Stimulated activated CD8-positive, alpha-beta memory T cell treated with anti-CD3 and anti-CD28 coated beads, Interleukin-2, amount 100 ng/mL, for 48 hours (primary cell): ENCODE results near the gene RUNX2.

Experiments used
- DNase-seq, 2 donors: peaks; one replicate each; pipeline ENCODE4 v3.0.0-alpha.2; 2020; ENCODE audit warnings: low read depth in 2 of 2

Gene RUNX2

DNA sequence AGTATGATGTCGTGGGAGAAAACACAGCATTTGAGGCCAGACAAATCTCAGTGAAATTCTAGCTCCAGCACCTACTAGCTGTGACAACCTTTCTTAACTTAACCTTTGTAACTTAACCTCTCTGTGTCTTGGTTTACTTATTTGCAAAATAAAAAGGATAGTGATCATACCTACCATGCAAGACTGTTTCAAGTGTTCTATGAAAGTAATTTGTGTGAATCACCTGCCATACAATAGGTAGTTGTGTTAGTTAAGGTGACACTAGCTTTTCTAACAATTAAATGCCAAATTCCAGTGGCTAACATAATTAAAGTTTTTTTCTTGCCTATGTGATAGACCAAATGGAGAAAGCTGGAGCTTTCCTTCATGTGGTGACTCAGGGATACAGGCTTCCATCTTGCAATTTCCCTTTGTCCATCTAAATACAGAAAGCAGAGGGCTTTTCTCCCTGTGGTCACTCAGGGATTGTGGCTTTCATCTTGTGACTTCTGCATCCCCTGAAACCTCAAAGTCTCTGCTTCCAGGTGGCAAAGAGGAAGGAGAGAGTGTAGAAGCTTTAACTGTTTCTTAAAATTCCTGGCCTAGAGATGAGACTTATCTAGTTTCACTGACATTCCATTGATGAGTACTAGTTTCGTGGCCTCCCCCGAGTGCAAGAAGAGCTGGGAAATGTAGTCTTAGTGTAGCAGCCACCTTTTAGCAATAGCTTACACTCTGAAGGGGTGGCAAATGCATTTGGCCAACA, 376.1 kb downstream of the RUNX2 start:
- no peak for DNase-seq

DNA sequence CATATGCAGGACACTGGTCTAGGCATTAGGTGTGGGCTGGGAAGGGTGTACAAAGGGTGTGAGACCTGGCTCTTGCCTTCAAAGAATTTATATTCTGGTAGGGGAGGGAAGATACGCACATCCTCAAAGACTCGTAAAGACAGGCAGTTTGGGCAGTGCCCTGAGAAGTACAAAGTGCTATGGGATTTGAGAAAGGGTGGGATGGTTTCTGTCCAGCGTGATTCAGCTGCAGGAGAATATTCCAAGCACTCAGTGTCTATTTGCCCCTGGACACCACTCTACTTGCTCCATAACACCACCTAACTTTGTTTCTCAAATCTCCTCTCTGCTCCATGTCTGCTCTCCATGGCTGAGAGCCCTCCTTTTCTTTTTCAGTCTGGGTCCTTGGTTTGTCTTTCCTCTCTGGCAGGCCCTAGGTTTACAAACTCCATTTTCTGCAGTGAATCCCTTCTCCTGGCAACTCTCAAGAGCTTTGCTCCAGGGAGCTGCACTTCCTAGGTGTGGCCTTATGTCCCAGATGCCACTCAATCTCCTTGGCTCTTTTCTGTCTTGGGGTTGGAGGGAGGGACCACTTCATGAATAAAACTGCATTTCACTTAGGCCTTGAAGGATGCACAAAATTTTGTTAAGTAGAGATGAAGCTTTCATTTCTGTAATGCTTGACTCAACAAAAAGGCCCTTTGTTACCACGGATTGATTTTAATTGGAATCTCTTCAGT, 377.2 kb downstream of the RUNX2 start:
- DNase-seq, result no peak

DNA sequence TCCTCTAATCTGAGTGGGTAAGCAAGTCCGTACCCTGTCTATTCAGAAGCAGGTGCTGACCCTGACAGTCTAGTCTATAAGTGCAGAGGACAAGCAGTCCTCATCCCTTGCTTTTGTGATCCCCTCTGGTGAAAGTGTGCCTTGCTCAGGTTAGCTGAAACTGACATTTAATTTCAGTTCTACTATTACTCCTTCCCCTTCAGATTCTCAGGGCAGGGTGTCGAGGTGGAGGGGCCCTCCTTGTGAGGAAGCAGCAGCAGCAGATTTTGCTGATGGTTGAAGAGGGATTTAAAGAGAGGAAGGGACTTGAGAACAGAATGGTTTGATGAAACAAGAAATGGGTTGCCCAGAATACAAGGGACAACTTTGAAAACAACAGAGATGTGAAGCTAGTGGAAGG, 378.2 kb downstream of the RUNX2 start:
- DNase-seq, result no peak

DNA sequence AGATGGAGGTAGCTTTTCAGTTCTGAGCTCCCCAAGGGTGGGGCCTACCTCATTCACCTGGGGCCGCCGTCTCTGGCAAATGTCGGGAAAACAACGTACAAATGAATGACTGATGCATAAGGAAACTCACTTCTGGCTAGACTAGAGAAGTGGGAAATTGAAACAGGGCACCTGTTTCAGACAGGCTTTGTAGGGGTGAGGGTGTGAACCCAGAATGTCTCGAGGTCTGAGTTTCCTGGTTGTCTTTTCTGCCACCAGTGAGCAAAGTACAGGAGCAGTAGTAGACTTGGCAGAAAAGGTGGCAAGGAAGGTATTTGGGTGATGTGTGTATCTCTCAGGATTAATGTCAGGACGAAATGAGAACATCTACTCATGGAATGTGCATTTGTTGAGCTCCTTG, 379.0 kb downstream of the RUNX2 start:
- DNase-seq, result no peak

DNA sequence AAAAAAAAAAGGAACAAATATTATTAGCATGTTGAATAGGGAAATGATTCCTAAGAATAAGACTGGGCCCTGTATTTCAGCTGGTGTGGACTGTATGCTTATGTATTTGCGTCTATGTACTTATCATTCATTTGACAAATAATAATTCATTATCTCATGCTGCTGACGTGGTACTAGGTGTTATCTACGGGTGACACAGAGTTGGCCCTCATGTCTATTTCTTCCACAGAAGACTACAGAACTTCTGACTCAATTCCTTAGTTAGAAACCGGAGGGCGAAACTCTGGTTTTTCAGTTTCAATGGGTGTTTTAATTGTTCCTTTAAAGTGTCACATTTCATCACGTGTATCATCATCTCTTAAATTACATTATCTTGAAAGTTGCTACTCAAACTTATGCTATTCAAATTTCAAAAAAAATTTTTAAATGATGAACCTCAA, 381.7 kb downstream of the RUNX2 start:
- no peak for DNase-seq

DNA sequence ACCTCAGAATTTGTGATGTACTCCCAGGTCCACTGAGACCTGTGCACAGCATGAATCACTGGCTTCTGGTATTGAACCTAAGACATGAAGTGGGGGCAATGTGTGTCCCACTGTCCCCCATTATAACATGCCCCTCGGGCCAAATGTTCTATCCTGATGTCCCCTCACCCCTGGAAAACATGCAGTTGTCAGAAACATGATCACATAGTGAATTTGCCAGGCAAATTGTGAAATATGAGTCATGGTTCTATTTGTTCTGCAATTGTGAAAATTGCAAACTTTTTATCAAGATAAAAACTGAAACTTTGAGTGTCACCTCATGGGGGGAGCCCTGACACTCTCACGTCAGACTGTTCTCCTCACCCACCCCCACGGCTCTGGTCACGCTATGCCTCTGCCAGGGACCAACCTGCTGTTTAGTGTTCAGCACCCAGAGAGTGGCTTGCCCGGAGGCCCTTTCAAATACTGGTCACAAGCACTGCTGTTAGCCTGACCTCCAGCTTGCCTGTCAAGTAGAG, 382.2 kb downstream of the RUNX2 start:
- DNase-seq, result peak; percentile 80 to 87

DNA sequence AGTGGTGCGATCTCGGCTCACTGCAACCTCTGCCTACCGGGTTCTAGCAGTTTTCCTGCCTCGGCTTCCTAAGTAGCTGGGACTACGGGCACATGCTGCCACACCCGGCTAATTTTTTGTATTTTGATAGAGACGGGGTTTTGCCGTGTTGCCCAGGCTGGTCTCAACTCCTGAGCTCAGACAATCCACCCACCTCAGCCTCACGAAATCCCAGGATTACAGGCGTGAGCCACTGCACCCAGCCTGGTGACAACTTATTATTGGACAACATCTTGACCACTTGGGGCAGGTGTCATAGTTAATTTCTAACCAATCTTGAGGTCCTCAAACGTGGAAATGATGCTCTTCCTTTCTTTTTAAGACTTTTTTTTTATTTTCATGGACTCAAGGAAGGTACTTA, 383.9 kb downstream of the RUNX2 start:
- DNase-seq, result no peak

DNA sequence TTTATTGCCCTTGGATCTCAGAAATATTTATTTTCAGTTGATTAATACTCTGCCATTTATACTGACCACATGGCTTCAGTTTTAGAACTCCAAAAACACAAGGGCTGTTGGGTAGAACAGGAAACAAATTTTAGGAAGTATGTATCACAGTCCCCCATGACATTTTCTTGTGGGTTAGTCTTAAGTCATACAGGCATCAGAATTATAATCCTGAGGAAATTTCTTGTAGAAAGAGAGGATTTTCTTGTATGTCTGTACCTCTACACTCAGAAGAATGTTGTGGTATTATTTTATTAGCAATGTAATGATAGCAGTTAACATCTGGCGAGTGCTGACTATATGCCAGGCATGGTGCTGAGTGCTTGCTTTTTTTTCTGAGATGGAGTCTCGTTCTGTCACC, 384.7 kb downstream of the RUNX2 start:
- no peak for DNase-seq
